Muscle of leg (tissue), 11 donors: Measurements from ENCODE around the gene SACM1L. TPM values are rescaled to one million over a fixed set of nuclear protein-coding genes. Genes with fewer than 3 reads are reported as not detected.

ENCODE experiments used
- DNase-seq: peaks from one replicate; pipeline ENCODE4 v3.0.0; 2013
- H3K27ac ChIP-seq: one replicate; pipeline ENCODE4 v1.5.1; 2013; ENCODE audit warnings: mild to moderate bottlenecking, low read length, control low read depth
- H3K27me3 ChIP-seq: one replicate; pipeline ENCODE4 v1.6.1; 2013; ENCODE audit warnings: low read length; ENCODE audit not compliant: control insufficient read depth, insufficient read depth
- H3K36me3 ChIP-seq: one replicate; pipeline ENCODE4 v1.6.1; 2013; ENCODE audit warnings: low read length; ENCODE audit not compliant: control insufficient read depth, insufficient read depth
- H3K4me1 ChIP-seq: one replicate; pipeline ENCODE4 v1.6.1; 2013; ENCODE audit warnings: low read length; ENCODE audit not compliant: control insufficient read depth, insufficient read depth
- H3K4me3 ChIP-seq: one replicate; pipeline ENCODE4 v1.5.1; 2013; ENCODE audit warnings: low read length, control low read depth
- H3K9me3 ChIP-seq: replicated peaks from 2 replicates; pipeline ENCODE4 v1.6.1; 2013; ENCODE audit warnings: low read depth, low read length; ENCODE audit not compliant: control insufficient read depth
- WGBS: methylation state at CpG from one replicate; pipeline ENCODE4 v1.1.5; 2013; ENCODE audit warnings: missing lambda C conversion rate; ENCODE audit not compliant: insufficient coverage; 5-methylcytosine and 5-hydroxymethylcytosine counted together
- polyA plus RNA-seq, 8 donors: library from polyadenylated mRNA; unstranded; fragments of 120-200 nt; gene quantifications; one replicate each; pipeline versions ENCODE4 v1.2.1 to v1.2.3, GENCODE V29; 2013; ENCODE audit warnings: inconsistent platforms in 1 of 8, low replicate concordance in 1 of 8; ENCODE audit not compliant: insufficient read length in 8 of 8, insufficient read depth in 1 of 8
- total RNA-seq: library from RNA; stranded (reverse); fragments of 120-200 nt; gene quantifications from one replicate; pipeline ENCODE4 v1.2.4, GENCODE V29; 2013

SACM1L gene
- total and polyA plus RNA-seq, 9 donors = 24.4 to 32.5 (median 26.7) TPM

GRCh38 chr3:45705839-45706808 is 16.9 kb downstream of the SACM1L start:
- Histone ChIP-seq H3K4me1 (no peaks in the 10 kb centered on the region), H3K9me3 (no peaks in the 10 kb centered on the region), H3K4me3 (no peak overlapping the region), H3K27ac (no peak overlapping the region), H3K27me3 (no peaks in the 10 kb centered on the region), H3K36me3 (peaks cover 13% of the 10 kb centered on the region)
- no peak for DNase-seq
- 94% methylated on average over 1 of the region's 2 CpGs for WGBS

- H3K36me3 ChIP-seq = peaks cover 35% of the 10 kb centered on the region
- WGBS = 100% methylated on average over 3 of the region's 4 CpGs
- no peak for DNase-seq
- no peak overlapping the region for H3K4me3 ChIP-seq
- H3K27me3 ChIP-seq = no peaks in the 10 kb centered on the region
- no peak overlapping the region for H3K27ac ChIP-seq
- H3K4me1 ChIP-seq = no peaks in the 10 kb centered on the region
- no peaks in the 10 kb centered on the region for H3K9me3 ChIP-seq
These were observed 22.7 kb downstream of the SACM1L start for GRCh38 chr3:45711931-45712330.

- Histone ChIP-seq H3K9me3 (no peaks in the 10 kb centered on the region), H3K4me3 (no peak overlapping the region), H3K27ac (no peak overlapping the region), H3K27me3 (no peaks in the 10 kb centered on the region), H3K4me1 (no peaks in the 10 kb centered on the region), H3K36me3 (peaks cover 35% of the 10 kb centered on the region)
- 93% methylated on average over 5 of the region's 7 CpGs for WGBS
- DNase-seq = no peak
These were observed 23.4 kb downstream of the SACM1L start for GRCh38 chr3:45712434-45713110.

GRCh38 chr3:45715945-45716344 is 26.7 kb downstream of the SACM1L start:
- no peak overlapping the region for H3K4me3 ChIP-seq
- no peak overlapping the region for H3K27ac ChIP-seq
- no peaks in the 10 kb centered on the region for H3K27me3 ChIP-seq
- H3K36me3 ChIP-seq = peaks cover 30% of the 10 kb centered on the region
- WGBS = 100% methylated on average over 1 of the region's 2 CpGs
- no peaks in the 10 kb centered on the region for H3K9me3 ChIP-seq
- H3K4me1 ChIP-seq = no peaks in the 10 kb centered on the region
- no peak for DNase-seq

- no peak overlapping the region for H3K4me3 ChIP-seq
- no peak for DNase-seq
- no peaks in the 10 kb centered on the region for H3K9me3 ChIP-seq
- 100% methylated on average over 1 of the region's 3 CpGs for WGBS
- H3K4me1 ChIP-seq = no peaks in the 10 kb centered on the region
- H3K27me3 ChIP-seq = no peaks in the 10 kb centered on the region
- peaks cover 23% of the 10 kb centered on the region for H3K36me3 ChIP-seq
- no peak overlapping the region for H3K27ac ChIP-seq
These were observed 27.7 kb downstream of the SACM1L start for GRCh38 chr3:45716790-45717336.

- H3K4me1 ChIP-seq = no peaks in the 10 kb centered on the region
- no peak overlapping the region for H3K27ac ChIP-seq
- WGBS = no CpG with 5 or more reads among the region's 3 CpGs
- no peak overlapping the region for H3K4me3 ChIP-seq
- no peaks in the 10 kb centered on the region for H3K27me3 ChIP-seq
- peaks cover 17% of the 10 kb centered on the region for H3K36me3 ChIP-seq
- peak; percentile 20 for DNase-seq
- no peaks in the 10 kb centered on the region for H3K9me3 ChIP-seq
These were observed 30.7 kb downstream of the SACM1L start for GRCh38 chr3:45719655-45720487.

- peak; percentile 30 for DNase-seq
- peaks cover 10% of the 10 kb centered on the region for H3K36me3 ChIP-seq
- no peaks in the 10 kb centered on the region for H3K27me3 ChIP-seq
- no CpG with 5 or more reads among the region's 3 CpGs for WGBS
- H3K4me3 ChIP-seq = no peak overlapping the region
- no peak overlapping the region for H3K27ac ChIP-seq
- H3K9me3 ChIP-seq = no peaks in the 10 kb centered on the region
- H3K4me1 ChIP-seq = no peaks in the 10 kb centered on the region
These were observed 35.7 kb downstream of the SACM1L start for GRCh38 chr3:45724911-45725310.

- Histone ChIP-seq H3K27me3 (no peaks in the 10 kb centered on the region), H3K4me1 (no peaks in the 10 kb centered on the region), H3K27ac (no peak overlapping the region), H3K36me3 (peaks cover 19% of the 10 kb centered on the region), H3K9me3 (no peaks in the 10 kb centered on the region), H3K4me3 (no peak overlapping the region)
- no CpG with 5 or more reads among the region's 2 CpGs for WGBS
- DNase-seq = no peak
These were observed 40.4 kb downstream of the SACM1L start for GRCh38 chr3:45729614-45730013.

GRCh38 chr3:45730409-45731154 is 41.4 kb downstream of the SACM1L start:
- no peaks in the 10 kb centered on the region for H3K4me1 ChIP-seq
- H3K9me3 ChIP-seq = no peaks in the 10 kb centered on the region
- DNase-seq = no peak
- no CpG with 5 or more reads among the region's 4 CpGs for WGBS
- peaks cover 26% of the 10 kb centered on the region for H3K36me3 ChIP-seq
- no peak overlapping the region for H3K27ac ChIP-seq
- H3K27me3 ChIP-seq = no peaks in the 10 kb centered on the region
- H3K4me3 ChIP-seq = no peak overlapping the region
